Dermis microvascular lymphatic vessel endothelial cell (primary cell): ENCODE data around the gene ACTL9. TPM values are rescaled to one million over a fixed set of nuclear protein-coding genes. Genes with fewer than 3 reads are reported as not detected.
"Not testable (repeated sequence)": the region's sequence is repeated elsewhere in the genome, so short reads cannot be mapped to it uniquely, and the experiment has no call there.

ENCODE experiments used
- DNase-seq, 2 donors: peaks; one replicate each; pipeline versions ENCODE4 v3.0.0 to v3.0.0-alpha.2; 2010; ENCODE audit warnings: low read depth in 2 of 2
- total RNA-seq: library from RNA; depleted of rRNA; stranded (reverse); fragments of >200 nt; gene quantifications from 2 replicates; pipeline ENCODE4 v1.2.1, GENCODE V29; 2014

ACTL9 gene
- not detected in 2 replicates for total RNA-seq

DNA sequence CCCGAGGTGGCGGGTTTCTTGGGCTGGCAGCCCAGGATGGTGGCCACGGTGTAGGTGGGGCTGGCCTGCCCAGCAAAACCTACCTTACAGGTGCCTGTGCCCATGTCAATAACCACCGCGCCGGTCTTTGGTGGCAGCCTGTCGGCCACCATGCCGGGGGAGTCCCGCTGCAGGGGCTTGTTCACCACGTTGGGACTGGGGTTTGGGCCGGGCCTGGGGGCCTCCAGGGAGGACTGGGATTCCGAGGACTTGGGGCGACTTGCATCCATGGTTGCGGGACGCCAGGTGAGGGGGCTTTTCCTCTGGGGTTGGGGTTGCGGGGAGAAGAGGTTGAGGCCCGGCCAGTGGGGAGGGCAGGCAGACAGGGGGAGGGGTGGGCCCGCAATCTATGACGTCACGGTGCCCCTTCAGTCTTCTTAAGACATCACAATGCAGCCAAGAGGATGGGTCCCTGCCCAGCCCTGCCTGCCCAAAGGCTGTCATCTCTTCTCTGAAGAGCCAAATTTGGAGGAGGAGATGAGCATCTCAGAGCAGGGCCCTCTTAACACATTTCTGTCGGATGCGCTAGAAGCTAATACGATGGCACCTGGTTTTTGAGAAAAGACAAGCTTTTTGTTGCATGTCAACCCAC, at the start of gene ACTL9:
Gene ACTL9 (minus strand): TSS at position 363 of the 631 bp plus-strand sequence. CDS start 94 bp downstream, at position 269.
- DNase-seq, result no peak

DNA sequence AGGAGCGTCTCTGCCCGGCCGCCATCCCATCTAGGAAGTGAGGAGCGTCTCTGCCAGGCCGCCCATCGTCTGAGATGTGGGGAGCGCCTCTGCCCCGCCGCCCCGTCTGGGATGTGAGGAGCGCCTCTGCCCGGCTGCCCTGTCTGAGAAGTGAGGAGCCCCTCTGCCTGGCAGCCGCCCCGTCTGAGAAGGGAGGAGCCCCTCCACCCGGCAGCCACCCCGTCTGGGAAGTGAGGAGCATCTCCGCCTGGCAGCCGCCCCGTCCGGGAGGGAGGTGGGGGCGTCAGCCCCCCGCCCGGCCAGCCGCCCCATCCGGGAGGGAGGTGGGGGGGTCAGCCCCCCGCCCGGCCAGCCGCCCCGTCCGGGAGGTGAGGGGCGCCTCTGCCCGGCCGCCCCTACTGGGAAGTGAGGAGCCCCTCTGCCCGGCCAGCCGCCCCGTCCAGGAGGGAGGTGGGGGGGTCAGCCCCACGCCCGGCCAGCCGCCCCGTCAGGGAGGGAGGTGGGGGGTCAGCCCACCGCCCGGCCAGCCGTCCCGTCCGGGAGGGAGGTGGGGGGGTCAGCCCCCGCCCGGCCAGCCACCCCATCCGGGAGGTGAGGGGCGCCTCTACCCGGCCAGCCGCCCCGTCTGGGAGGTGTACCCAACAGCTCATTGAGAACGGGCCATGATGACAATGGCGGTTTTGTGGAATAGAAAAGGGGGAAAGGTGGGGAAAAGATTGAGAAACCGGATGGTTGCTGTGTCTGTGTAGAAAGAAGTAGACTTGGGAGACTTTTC, 40.9 kb upstream of the ACTL9 start:
- DNase-seq, result not testable (repeated sequence)

DNA sequence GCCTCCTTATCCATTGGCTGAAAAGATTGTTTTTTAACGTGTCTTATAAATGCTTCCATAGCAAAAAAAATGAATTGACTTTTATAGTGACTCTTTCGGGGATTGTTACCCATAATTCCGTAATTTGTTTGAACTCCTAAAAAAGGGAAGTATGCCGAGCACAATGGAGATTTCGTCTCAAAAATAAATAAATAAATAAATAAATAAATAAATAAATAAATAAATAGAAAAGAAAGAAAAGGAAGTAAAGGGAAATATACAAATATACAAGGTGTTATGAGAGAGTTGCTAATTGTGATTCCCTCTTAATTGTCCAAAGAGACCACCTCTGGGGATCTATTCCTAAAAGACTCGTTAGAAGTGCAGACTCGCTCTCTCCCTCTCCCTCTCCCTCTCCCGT, 39.8 kb upstream of the ACTL9 start:
- no peak for DNase-seq

DNA sequence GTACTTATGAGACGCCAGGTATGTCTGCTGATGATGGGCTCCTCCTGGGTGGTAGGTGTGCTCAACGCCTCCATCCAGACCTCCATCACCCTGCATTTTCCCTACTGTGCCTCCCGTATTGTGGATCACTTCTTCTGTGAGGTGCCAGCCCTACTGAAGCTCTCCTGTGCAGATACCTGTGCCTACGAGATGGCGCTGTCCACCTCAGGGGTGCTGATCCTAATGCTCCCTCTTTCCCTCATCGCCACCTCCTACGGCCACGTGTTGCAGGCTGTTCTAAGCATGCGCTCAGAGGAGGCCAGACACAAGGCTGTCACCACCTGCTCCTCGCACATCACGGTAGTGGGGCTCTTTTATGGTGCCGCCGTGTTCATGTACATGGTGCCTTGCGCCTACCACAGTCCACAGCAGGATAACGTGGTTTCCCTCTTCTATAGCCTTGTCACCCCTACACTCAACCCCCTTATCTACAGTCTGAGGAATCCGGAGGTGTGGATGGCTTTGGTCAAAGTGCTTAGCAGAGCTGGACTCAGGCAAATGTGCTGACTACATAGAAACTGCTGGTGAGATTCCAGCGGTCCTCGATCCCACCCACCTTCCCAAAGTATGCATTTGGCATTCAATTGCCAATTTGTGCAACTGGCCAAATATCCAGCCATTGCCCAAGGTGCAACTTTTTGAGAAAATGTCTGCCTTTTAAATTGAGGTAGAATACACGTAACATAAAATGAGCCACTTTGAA, 33.0 kb upstream of the ACTL9 start:
- no peak for DNase-seq

DNA sequence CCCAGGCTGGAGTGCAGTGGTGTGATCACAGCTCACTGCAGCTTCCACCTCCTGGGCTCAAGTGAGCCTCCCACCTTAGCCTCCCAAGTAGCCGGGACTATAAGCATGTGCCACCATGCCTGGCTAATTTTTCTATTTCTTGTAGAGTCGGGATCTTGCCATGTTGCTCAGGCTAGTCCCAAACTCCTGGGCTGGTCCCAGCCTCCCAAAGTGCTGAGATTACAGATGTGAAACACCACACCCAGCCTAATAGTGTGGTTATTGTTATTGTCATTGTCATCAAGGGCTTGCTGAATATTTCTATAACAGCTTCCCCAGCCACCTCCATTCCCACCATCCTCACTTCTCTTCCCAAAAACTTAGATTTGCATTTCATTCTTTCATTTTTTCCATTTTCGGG, 25.7 kb upstream of the ACTL9 start:
- DNase-seq, result no peak

DNA sequence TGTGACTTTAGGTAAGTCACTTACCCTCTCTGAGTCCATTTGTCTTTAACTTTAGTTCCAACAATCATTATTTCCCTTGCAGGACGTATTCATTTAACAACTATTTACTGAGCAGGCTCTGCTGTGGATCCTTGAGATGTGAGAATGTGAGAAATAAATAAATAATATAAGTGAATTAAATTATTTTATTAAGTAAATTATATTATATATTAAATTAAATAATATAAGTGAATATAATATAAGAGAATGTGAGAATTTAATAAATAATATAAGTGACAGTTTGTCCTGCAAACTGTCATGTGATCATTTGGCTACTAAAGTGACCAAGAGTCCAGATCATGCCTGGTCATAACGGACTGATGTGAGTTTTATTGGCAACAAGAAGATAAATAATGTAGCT, 23.4 kb upstream of the ACTL9 start:
- no peak for DNase-seq

DNA sequence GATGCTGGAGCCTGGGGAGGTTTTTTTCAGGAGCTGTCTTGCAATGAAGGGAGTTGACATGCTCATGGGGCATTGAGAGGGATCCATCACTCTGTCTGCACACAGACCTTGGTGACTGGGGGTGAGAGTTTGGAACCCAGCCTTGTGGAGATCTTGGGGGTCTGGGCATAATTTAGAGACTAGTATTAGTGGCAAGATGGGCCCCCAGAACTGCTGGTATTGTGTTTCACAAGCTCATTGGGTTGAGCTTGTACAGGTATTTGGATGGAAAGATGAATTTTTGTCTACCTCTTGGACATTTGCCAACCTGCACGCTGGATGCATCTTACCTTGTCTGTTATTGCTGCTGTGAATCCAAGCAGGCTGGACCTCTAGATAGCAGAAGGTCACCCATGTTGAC, 22.7 kb upstream of the ACTL9 start, which contains the start of gene OR2Z1:
Gene OR2Z1 (plus strand): TSS at position 301 of the 400 bp plus-strand sequence. CDS start 9,395 bp downstream, outside the sequence.
- no peak for DNase-seq

DNA sequence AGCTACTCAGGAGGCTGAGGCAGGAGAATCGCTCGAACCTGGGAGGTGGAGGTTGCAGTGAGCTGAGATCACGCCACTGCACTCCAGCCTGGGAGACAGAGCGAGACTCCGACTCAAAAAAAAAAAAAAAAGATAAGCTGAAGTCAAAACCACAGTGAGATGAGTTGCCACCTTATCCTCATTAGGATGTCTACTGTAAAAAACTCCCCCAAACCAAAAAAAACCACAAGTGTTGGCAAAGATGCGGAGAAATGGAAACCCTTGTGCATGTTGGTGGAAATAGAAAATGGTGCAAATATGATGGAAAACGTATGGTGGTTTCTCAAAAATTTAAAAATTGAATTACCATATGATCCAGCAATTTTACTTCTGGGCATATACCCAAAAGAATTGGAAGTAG, 11.7 kb upstream of the ACTL9 start:
- not testable (repeated sequence) for DNase-seq

- no peak for DNase-seq
These were observed 7.1 kb upstream of the ACTL9 start for GRCh38 chr19:8705742-8706141.

DNA sequence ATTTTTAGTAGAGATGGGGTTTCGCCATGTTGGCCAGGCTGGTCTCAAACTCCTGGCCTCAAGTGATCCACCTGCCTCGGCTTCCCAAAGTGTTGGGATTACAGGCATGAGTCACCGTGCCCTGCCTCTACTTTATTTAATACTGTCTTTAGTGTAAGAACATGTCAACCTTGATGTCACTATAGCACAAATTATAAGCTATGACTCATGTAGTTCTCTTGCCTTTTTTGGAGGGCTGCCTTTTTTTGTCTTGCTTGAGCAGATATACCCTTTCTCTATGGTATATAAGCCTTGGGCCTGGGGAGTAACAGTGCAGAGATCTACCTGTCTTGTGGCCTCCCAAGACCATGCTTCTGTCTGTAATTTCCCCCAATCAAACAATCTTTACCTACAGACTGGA, 6.7 kb upstream of the ACTL9 start:
- not testable (repeated sequence) for DNase-seq

DNA sequence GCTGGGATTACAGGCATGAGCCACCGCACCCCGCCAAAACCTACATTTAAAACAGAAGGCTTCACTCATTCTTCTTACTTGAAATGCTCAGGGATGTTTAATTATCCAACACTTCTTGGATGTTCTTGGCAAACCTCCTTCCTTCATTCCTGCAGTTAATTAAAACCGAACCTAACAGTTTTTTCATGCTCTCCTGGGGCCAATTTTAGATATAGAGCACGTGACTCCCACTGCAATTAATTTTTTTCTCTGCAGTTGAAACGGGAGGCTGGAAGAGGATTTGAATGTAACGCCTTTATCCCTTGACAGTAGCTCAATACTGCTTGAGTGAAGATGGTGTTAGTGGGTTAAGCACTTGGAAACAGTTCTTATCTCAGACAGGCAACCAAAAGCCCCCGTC, 4.6 kb upstream of the ACTL9 start:
- no peak for DNase-seq

DNA sequence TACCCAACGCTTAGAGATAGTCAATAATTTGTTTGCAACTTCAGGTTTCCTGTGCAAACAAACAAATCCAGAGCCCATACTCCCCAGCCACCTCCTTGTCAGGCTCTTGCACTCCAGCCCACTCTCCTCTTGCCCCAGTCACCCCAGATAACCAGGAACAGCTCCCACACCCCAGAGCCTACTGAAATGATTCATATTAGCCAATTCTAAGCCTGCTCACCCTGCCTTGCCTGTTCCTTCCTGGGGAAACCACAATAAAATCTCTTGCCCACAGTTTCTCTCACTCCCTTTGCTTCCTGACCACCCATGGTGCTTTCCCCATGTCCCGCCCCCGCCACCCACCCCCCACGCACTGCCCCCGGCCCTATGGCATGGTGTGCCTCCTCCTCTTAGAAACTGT, 3.8 kb upstream of the ACTL9 start:
- no peak for DNase-seq

DNA sequence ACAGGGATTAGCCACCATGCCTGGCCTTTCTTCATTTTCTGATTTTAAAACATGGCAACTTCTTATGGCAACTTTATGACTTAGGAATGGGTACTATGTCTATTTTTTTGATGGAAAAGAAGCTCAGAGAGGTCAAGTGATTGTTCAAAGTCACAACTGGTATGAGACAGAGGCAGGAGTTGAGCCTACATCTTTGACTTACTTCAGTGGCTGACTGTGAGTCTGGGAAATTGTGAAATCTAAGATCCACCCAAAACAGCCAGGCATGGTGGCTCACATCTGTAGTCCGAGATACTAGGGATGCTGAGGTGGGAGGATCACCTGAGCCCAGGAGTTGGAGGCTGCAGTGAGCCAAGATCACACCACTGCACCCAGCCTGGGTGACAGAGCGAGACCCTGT, 2.4 kb upstream of the ACTL9 start:
- no peak for DNase-seq

- DNase-seq, result no peak
These were observed 1.3 kb upstream of the ACTL9 start for GRCh38 chr19:8699908-8700307.

- DNase-seq, result no peak
These were observed 743 bp downstream of the ACTL9 start for GRCh38 chr19:8697671-8698432.

DNA sequence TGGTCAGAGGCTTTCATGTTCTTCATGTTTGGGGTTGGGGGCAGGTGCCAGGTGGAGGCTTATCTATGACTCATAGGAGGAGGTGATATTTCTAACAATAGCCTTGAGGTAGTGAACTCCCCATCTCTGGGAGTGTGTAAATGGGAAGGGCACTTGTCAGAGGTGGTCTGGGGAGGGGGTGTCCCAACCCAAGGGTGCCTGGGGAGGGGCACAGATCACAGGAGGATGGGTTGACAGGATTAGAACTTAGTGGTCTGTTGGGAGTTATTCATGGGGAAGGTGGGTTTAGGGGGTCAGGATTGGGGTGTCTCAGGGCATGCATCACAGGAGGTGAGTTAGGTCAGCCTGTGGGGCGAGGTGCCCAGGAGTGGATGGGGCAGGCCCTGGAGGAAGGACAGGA, 1.6 kb downstream of the ACTL9 start:
- no peak for DNase-seq

- DNase-seq, result no peak
These were observed 2.7 kb downstream of the ACTL9 start for GRCh38 chr19:8695911-8696310.

DNA sequence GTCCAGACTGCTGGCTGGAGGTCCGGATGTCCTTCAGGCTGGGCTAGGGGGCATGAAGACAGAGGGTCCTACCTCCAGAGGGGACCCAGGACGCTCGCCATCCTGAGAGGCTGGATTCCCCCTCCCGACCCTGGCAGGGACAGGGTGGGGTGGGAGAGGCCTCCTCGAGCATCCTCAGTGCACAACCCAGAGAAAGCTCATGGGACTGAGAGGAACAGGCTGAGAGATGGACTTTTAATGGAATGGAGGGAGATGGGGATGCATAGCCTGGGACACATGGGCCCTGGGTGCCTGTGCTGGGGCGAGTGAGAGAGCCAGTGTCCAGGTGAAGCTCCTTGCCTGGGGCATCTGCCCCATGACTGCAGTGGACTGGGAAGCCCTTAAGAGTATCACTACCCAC, 3.1 kb downstream of the ACTL9 start:
- no peak for DNase-seq

DNA sequence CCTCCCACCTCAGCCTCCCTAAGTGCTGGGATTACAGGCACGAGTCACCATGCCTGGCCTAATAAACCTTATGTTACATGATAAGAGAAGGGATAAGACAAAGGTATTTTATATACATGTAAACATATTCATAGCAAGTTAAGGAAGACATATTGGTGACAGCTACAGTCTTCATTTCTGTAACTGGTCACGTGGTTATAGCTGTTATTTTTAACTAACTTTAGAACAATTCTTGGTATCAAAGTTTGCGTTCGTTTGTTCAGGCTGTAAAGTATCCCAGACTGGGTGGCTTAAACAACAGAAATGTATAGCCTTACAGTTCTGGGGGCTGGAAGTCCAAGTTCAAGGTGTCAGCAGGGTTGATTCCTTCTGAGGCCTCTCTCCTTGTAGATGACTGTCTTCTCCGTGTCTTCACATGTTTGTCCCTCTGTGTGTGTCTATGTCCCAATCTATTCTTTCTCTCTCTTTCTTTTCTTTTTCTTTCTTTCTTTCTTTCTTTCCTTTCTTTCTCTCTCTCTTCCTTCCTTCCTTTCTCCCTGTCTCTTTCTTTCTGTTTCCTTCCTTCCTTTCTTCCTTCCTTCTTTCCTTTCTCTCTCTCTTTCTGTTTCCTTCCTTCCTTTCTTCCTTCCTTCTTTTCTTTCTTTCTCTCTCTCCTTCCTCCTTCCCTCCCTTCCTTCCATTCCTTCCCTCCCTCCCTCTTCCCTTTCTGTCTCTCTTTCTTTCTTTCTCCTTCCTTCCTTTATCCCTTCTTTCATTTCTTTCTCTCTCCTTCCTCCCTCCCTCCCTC, 7.6 kb downstream of the ACTL9 start:
- DNase-seq, result no peak

DNA sequence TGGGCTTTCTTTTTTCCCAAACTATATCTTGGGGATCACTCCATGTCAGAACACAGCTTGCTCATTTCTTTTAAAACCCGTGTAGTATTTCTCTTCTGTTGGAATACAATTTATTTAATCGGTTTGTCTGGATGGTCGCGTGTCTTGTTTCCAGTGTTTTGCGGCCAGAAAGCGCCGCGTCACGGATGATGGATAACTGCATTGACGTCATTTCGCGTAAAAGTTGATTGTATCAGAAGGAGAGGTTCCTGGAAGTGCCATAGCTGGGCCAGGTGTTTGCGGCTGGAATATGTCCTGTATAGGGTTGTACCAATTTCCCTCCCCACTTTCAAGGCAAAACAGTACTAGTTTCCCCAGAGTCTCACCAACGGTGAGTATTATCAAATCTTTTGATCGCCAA, 9.7 kb downstream of the ACTL9 start:
- no peak for DNase-seq

GRCh38 chr19:8686549-8686948, 12.0 kb downstream of the ACTL9 start:
- DNase-seq, result no peak
